Loucy (cell line): ENCODE data around the gene DPYSL4.
"Not testable (repeated sequence)": the region's sequence is repeated elsewhere in the genome, so short reads cannot be mapped to it uniquely, and the experiment has no call there.

ENCODE experiments used
- H2AFZ ChIP-seq: fragments of 200-600 bp; sonication (generic); 2 replicates; pipeline ENCODE4 v1.6.0; 2016; ENCODE audit warnings: antibody characterized with exemption, mild to moderate bottlenecking, low read length, moderate library complexity
- H3F3A ChIP-seq: fragments of 200-600 bp; 2 replicates; pipeline ENCODE4 v1.6.0; 2016; ENCODE audit warnings: antibody characterized with exemption, low read depth, mild to moderate bottlenecking
- H3K27me3 ChIP-seq: fragments of 200-600 bp; sonication (generic); 2 replicates; pipeline ENCODE4 v1.6.1; 2014; ENCODE audit warnings: low read length, mild to moderate bottlenecking; ENCODE audit not compliant: insufficient read depth, poor library complexity, severe bottlenecking
- H3K36me3 ChIP-seq: fragments of 200-600 bp; sonication (generic); 2 replicates; pipeline ENCODE4 v1.6.1; 2016; ENCODE audit warnings: low read length; ENCODE audit not compliant: insufficient read depth
- H3K4me1 ChIP-seq: fragments of 200-600 bp; sonication (generic); 2 replicates; pipeline ENCODE4 v1.5.1; 2014; ENCODE audit warnings: low read length, mild to moderate bottlenecking; ENCODE audit not compliant: insufficient read depth, poor library complexity, severe bottlenecking
- H3K4me2 ChIP-seq: fragments of 200-600 bp; sonication (generic); 2 replicates; pipeline ENCODE4 v1.6.0; 2014; ENCODE audit warnings: antibody characterized with exemption, low read length, low read depth, mild to moderate bottlenecking; ENCODE audit not compliant: poor library complexity, severe bottlenecking
- H3K4me3 ChIP-seq: fragments of 200-600 bp; sonication (generic); 2 replicates; pipeline ENCODE4 v1.5.1; 2014; ENCODE audit warnings: low read length, mild to moderate bottlenecking, mixed read lengths; ENCODE audit not compliant: poor library complexity, severe bottlenecking
- H3K79me2 ChIP-seq: fragments of 200-600 bp; sonication (generic); 2 replicates; pipeline ENCODE4 v1.6.1; 2014; ENCODE audit warnings: low read length; ENCODE audit not compliant: insufficient read depth
- H3K9ac ChIP-seq: fragments of 200-600 bp; sonication (generic); 2 replicates; pipeline ENCODE4 v1.6.0; 2014; ENCODE audit warnings: mild to moderate bottlenecking, low read depth, low read length, moderate library complexity; ENCODE audit not compliant: poor library complexity, severe bottlenecking
- H3K9me2 ChIP-seq: fragments of 200-600 bp; sonication (generic); replicated peaks from 2 replicates; pipeline ENCODE4 v1.6.1; 2016; ENCODE audit warnings: low read depth, low read length, mixed read lengths
- H3K9me3 ChIP-seq: fragments of 200-600 bp; sonication (generic); 2 replicates; pipeline ENCODE4 v1.6.1; 2014; ENCODE audit warnings: mild to moderate bottlenecking, antibody characterized with exemption, low read length, low read depth; ENCODE audit not compliant: insufficient read depth
- H4K20me1 ChIP-seq: fragments of 200-600 bp; sonication (generic); 2 replicates; pipeline ENCODE4 v1.6.0; 2014; ENCODE audit warnings: antibody characterized with exemption, low read length, mild to moderate bottlenecking; ENCODE audit not compliant: insufficient read depth, poor library complexity, severe bottlenecking
- EZH2phosphoT487 ChIP-seq: fragments of 200-600 bp; IDR thresholded peaks from 2 replicates; pipeline ENCODE4 v1.6.1; 2018; ENCODE audit warnings: antibody characterized with exemption, mild to moderate bottlenecking, moderate library complexity, borderline replicate concordance
- TF ChIP-seq, protein P1 (sequence below): fragments of 200-600 bp; sonication (generic); conservative IDR thresholded peaks from 2 replicates; pipeline ENCODE4 v1.5.1; 2014; ENCODE audit warnings: mild to moderate bottlenecking, antibody characterized with exemption, low read length

DPYSL4 gene

DNA sequence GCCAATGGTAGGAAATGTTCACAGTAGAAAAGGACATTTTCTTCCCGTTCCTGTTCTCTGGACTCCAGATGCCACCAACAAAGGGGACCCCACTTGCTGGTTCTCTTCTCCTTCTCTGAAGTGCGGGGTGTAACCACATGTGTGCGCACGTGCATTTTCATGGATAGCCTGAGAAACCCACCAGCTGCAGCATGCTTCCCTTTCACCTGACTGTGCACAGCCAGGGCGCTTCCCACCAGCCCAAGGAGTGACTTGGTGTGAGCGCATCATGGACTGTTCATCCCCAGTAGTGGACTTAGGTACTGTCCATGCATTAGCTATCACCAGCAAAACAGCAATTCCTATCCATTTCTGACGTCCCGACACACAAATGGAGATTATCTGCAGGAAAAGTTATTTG is 29.6 kb upstream of the DPYSL4 start:
- no peaks in the 10 kb centered on the region for H4K20me1 ChIP-seq
- H3K79me2 ChIP-seq, result no peaks in the 10 kb centered on the region
- no peaks in the 10 kb centered on the region for H3K9me2 ChIP-seq
- H3K4me3 ChIP-seq, result no peak overlapping the region
- H2AFZ ChIP-seq, result no peak overlapping the region
- H3K4me2 ChIP-seq, result no peak overlapping the region
- no peak for TF ChIP-seq EZH2phosphoT487
- TF ChIP-seq, protein P1, sequence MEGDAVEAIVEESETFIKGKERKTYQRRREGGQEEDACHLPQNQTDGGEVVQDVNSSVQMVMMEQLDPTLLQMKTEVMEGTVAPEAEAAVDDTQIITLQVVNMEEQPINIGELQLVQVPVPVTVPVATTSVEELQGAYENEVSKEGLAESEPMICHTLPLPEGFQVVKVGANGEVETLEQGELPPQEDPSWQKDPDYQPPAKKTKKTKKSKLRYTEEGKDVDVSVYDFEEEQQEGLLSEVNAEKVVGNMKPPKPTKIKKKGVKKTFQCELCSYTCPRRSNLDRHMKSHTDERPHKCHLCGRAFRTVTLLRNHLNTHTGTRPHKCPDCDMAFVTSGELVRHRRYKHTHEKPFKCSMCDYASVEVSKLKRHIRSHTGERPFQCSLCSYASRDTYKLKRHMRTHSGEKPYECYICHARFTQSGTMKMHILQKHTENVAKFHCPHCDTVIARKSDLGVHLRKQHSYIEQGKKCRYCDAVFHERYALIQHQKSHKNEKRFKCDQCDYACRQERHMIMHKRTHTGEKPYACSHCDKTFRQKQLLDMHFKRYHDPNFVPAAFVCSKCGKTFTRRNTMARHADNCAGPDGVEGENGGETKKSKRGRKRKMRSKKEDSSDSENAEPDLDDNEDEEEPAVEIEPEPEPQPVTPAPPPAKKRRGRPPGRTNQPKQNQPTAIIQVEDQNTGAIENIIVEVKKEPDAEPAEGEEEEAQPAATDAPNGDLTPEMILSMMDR, result no peak
- H3K4me1 ChIP-seq, result peaks cover 9% of the 10 kb centered on the region
- no peaks in the 10 kb centered on the region for H3K36me3 ChIP-seq
- H3K9ac ChIP-seq, result no peak overlapping the region
- H3K9me3 ChIP-seq, result no peaks in the 10 kb centered on the region
- no peaks in the 10 kb centered on the region for H3K27me3 ChIP-seq
- peaks cover 3% of the 10 kb centered on the region; the same call in 1 of the 2 replicates for H3F3A ChIP-seq

DNA sequence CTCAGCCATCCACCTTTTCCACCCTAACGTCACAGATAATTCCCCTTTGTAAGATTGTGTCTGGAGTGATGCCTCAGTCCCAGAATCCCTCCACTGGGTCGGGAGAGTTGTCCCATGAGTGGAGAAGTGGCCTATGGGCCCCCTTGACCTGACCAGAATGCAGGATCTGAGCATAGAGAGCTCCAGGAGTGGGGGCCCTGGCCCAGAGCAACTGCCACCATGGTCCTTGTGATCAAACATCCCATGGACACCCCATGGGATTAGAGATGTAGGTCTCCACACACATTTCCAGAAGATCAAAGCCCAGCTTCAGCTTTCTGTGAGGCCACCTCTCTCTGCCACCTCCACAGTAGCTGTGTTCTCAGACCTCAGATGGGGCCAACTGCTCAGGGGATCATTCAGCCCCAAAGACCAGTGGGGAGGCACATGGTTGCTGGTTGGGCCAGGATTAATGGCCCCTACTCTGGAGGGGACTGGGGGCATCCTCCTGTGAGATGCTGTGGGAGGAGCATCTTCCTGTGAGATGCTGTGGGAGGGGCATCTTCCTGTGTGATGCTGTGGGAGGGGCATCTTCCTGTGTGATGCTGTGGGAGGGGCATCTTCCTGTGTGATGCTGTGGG is 28.5 kb upstream of the DPYSL4 start:
- Histone ChIP-seq H3F3A (peaks cover 3% of the 10 kb centered on the region; the same call in 1 of the 2 replicates), H3K9me3 (no peaks in the 10 kb centered on the region), H3K4me1 (peaks cover 20% of the 10 kb centered on the region), H3K9me2 (no peaks in the 10 kb centered on the region), H3K27me3 (no peaks in the 10 kb centered on the region), H3K36me3 (no peaks in the 10 kb centered on the region), H3K79me2 (no peaks in the 10 kb centered on the region), H3K9ac (no peak overlapping the region), H4K20me1 (no peaks in the 10 kb centered on the region), H3K4me2 (no peak overlapping the region), H2AFZ (no peak overlapping the region), H3K4me3 (no peak overlapping the region)
- TF ChIP-seq, protein P1, result no peak
- TF ChIP-seq EZH2phosphoT487, result no peak

DNA sequence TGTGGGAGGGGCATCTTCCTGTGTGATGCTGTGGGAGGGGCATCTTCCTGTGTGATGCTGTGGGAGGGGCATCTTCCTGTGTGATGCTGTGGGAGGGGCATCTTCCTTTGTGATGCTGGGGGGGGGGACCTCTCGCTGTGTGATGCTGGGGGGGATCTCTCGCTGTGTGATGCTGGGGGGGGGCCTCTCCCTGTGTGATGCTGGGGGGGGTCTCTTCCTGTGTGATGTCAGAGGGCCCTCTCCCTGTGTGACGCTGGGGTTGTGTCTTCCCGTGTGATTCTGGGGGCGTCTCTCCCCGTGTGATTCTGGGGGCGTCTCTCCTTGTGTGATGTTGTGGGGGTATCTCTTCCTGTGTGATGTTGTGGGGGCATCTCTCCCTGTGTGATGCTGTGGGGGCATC is 27.9 kb upstream of the DPYSL4 start:
- Histone ChIP-seq H3K9me2 (no peaks in the 10 kb centered on the region), H3K36me3 (no peaks in the 10 kb centered on the region), H2AFZ (no peak overlapping the region), H3K9me3 (no peaks in the 10 kb centered on the region), H3K79me2 (no peaks in the 10 kb centered on the region), H3K4me3 (no peak overlapping the region), H3F3A (peaks cover 3% of the 10 kb centered on the region; the same call in 1 of the 2 replicates), H3K27me3 (no peaks in the 10 kb centered on the region), H3K4me1 (peaks cover 26% of the 10 kb centered on the region), H4K20me1 (no peaks in the 10 kb centered on the region), H3K4me2 (peak overlapping the region; percentile 52), H3K9ac (no peak overlapping the region)
- TF ChIP-seq EZH2phosphoT487, result no peak
- TF ChIP-seq, protein P1, result no peak

DNA sequence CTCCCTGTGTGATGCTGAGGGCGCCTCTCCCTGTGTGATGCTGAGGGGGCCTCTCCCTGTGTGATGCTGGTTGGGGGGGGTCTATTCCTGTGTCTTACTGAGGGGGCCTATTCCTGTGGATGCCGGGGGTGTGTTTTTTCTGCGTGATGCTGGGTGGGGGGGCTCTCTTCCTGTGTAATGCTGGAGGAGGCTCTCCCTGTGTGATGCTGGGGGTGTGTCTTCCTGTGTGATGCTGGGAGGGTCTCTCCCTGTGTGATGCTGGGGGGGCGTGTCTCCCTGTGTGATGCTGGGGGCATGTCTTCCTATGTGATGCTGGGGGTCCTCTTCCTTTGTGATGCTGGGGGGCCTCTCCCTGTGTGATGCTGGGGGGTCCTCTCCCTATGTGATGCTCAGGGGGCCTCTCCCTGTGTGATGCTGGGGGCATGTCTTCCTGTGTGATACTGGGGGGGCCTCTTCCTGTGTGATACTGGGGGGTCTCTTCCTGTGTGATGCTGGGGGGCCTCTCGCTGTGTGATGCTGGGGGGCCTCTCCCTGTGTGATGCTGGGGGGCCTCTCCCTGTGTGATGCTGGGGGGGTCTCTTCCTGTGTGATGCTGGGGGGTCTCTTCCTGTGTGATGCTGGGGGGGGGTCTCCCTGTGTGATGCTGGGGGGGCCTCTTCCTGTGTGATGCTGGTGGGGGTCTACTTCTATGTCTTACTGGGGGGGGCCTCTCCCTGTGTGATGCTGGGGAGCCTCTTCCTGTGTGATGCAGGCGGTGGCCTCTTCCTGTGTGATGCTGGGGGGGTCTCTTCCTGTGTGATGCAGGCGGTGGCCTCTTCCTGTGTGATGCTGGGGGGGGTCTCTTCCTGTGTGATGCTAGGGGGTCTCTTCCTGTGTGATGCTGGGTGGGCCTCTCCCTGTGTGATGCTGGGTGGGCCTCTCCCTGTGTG is 27.2 kb upstream of the DPYSL4 start:
- peak overlapping the region; percentile 52 for H3K4me2 ChIP-seq
- peaks cover 28% of the 10 kb centered on the region for H3K4me1 ChIP-seq
- not testable (repeated sequence) for H3K27me3 ChIP-seq, H3K79me2 ChIP-seq, H3K9ac ChIP-seq, H3K9me2 ChIP-seq, H3K4me3 ChIP-seq, H2AFZ ChIP-seq, H3K9me3 ChIP-seq, H4K20me1 ChIP-seq, H3F3A ChIP-seq, H3K36me3 ChIP-seq

DNA sequence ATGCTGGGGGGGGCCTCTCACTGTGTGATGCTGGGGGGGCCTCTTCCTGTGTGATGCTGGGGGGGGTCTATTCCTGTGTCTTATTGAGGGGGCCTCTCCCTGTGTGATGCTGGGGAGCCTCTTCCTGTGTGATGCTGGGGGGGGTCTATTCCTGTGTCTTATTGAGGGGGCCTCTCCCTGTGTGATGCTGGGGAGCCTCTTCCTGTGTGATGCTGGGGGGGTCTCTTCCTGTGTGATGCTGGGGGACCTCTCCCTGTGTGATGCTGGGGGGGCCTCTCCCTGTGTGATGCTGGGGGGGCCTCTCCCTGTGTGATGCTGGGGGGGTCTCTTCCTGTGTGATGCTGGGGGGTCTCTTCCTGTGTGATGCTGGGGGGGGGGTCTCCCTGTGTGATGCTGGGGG is 26.5 kb upstream of the DPYSL4 start:
- not testable (repeated sequence) for H3K36me3 ChIP-seq, H3F3A ChIP-seq, H2AFZ ChIP-seq, H3K9ac ChIP-seq, H4K20me1 ChIP-seq, H3K9me2 ChIP-seq, H3K4me2 ChIP-seq, H3K27me3 ChIP-seq, H3K4me3 ChIP-seq, H3K9me3 ChIP-seq, H3K79me2 ChIP-seq
- peaks cover 28% of the 10 kb centered on the region for H3K4me1 ChIP-seq
